Activated T-cell treated with anti-CD3 and anti-CD28 coated beads for 48 hours (primary cell): ENCODE measurements around the gene GRID2.

Experiments
- DNase-seq: peaks from one replicate; pipeline ENCODE4 v3.0.0-alpha.2; 2020; ENCODE audit warnings: low read depth

Gene GRID2

GRCh38 chr4:93502991-93503390, 1199.2 kb downstream of the GRID2 start:
- no peak for DNase-seq

GRCh38 chr4:93513851-93514250, 1210.1 kb downstream of the GRID2 start:
- DNase-seq = no peak

GRCh38 chr4:93515208-93515607, 1211.4 kb downstream of the GRID2 start:
- no peak for DNase-seq

DNA sequence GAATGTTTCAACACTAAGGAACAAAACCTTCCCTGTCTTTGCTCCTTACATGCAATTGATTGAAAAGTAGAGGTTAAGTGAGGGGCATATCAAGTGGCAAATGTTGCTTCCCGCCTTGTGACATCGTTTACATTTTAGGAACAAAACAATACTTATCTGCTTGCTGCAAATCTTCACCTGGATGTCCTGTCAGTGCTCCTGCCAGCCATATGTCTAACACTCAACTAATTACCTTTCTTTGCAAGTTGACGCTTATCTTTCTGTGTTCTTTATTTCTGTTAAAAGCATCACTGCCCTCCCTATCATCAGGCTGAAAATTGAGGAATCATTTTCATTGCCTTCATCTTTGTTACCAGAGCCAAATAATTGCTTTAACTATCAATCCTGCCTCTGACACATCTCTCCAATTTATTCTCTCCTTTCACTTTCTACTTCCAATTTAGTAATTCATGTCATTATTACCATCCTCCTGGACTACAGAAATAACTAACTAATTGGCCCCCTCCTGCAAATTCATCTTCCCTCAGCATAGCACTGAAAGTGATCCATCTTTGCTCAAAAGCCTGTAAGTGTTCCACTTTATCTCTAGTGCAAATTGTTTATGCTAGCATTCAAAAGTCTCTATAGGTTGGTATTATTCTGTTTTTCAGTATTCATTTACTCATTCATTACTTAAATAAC, 1226.1 kb downstream of the GRID2 start:
- DNase-seq = no peak

GRCh38 chr4:93532234-93532633, 1228.5 kb downstream of the GRID2 start:
- no peak for DNase-seq

DNA sequence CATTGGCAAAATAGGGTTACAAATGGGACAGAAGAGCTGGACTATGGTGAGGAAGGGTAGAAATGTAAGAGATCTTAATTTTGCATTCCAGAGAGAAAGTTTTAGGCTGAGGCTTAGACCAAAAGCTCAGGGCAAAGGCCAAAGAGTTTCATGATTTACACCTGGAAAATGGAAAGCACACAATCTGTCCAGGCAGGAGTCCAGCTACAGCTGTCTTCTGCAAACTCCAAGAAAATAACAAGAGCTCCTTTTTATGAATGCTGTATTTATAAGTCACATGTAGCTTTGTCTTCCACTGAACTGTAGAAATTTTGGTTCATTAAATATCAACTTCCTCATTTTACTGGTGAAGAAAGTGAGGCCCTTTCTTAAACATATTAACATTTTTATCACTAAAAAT, 1236.8 kb downstream of the GRID2 start:
- no peak for DNase-seq

DNA sequence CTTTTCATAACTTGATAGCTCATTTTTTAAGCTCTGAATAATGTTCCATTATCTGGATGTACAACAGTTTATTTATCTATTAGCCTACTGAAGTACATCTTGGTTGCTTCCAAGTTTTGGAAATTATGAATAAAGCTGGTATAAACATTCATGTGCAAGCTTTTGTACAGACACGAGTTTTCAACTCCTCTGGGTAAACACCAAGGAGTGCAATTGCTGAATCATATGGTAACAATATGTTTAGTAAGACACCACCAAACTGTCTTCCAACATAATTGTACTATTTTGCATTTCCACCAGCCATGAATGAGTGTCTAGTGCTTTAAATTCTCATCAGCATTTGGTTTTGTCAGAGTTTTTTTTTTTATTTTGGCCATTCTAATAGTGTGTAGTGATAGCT, 1258.1 kb downstream of the GRID2 start:
- no peak for DNase-seq

DNA sequence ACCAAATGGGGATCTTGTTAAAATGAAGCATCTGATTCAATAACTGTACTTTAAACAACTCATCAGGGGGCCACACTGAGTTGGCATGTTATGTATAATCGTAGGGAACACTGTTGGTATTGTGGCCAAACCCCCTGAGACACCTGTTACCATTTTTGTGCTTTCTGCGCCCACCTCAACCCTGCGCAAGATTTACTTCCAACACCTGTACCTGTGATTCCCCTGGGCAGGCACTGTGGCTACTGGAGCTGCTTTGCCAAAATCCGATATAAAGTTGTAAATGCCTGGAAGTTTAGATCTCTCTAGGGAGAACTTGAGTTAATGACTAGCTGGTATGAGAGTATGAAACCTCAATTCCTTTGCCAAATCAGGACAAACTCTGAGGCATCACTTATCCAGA, 1265.0 kb downstream of the GRID2 start:
- DNase-seq = no peak

DNA sequence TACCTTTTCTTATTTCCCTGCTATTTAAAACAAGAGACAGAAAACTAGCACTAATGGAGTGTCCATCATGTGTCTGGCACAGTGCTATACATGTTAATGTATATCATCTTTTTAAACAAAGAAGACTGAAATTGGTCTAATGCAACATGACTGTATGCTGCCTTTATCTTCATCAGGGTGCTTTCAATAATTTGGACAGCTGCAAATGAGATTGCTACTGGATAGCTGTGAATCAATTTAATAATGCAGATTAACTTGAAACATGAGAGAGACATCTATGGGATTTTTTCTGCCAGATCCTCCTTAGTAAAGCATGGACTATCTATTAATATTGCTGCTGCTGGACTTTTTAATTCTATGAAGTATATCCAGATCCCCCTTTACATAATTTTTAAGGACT, 1269.5 kb downstream of the GRID2 start:
- DNase-seq = no peak

DNA sequence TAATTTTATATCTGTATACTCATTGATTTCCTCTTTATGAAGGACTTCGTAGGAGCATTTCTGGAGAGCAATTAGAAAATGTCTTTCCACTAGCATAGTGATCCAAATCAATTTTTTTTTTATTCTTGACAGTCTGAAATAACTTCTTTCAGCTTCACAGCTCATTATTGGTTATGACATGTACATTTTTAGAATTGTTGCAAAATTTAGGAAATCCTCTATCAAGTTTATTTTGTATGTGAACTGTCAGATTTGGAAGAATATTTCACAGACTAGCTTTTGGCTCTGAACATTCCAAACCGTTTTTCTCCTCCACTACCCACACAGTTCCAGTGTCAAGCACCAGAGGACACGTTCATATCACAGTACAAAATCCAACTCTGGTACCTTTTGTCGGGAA, 1275.2 kb downstream of the GRID2 start:
- no peak for DNase-seq

DNA sequence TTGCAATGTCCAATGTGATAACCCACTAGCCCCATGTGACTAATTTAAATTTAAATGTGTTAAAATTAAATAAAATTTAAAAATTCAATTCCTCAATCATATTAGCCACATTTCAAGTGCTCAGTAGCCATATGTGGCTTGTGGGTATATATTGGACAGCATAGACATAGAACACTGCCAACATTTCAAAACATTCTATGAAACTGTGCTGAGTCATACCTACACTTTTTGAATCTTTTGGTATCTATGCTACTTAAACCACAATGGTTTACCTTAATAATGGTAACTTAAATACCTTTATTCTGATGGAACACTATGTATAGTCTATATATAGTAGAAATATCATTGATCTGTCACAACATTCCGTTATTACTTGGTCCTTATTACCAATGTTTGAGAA, 1301.4 kb downstream of the GRID2 start:
- no peak for DNase-seq

- no peak for DNase-seq
Observed at GRCh38 chr4:93617606-93618005, 1313.8 kb downstream of the GRID2 start.

GRCh38 chr4:93633721-93634120, 1330.0 kb downstream of the GRID2 start:
- DNase-seq = no peak

DNA sequence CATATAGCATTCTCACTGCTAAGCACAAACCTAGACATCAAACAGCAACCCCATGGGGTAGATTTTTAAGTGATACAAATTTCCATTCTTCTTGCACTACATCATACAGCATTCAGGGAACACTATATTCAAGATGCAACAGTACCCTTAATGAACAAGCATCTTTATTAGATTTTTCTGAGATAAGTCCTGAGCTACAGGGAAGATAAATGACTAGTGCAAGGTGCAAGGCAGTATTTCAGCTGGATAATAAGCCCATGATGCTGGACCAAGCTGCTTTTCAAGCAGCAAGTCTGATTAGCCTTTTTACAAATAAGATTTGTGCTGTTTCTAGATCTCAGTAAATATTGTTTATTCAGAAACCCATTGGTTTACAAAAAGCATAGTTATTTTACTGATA, 1332.2 kb downstream of the GRID2 start:
- no peak for DNase-seq

- no peak for DNase-seq
Observed at GRCh38 chr4:93645120-93645519, 1341.4 kb downstream of the GRID2 start.

DNA sequence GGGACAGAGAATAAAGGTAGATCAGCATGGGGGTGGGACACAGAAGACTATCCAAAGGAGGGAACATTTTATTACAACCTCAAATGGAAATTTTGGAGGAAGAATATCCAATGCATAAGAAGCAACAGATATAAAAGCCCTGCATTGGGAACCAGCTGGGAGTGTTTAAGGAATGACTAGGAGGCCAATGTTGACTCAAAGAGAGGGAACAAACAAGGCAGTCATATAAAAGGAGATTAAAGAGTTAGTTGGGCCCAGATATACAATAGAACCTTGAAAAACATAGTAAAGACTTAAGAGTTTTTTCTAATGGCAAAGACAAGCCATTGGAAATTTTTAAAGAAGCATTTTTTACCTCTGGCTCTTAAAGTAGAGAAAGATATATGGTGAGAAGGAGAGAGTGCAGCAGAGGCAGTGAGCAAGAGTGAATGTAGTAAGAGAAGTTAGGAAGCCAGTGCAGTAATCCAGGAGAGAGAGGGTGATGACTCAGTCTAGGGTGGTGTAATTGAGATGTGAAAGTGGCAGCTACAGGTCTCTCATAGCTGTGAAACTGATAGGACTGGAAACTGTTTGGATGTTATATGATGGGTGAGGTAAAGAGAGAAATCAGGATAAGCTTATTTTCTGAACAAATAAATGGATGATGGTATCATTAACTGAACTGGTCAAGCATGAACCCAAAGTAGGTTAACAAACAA, 1342.6 kb downstream of the GRID2 start:
- DNase-seq = no peak

- DNase-seq = no peak
Observed at GRCh38 chr4:93648258-93648657, 1344.5 kb downstream of the GRID2 start.

DNA sequence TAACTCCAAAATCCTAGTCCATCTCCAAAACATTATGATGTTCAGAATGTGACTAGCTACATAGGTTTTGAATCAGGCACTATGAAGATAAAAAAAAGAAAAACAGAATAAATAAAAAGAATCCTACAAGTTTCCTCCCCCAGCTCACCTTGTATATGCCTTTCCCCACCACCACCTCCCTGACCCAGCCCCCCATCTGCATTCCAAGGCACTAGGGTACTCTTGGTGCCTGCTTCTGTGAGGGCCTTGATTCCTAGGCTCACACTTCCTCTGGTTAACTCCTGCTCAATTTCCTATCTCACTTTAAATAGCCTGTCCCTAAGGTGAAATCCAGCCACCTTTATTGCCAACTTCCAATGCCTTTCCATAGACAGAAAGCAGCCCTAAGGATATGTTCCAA, 1346.1 kb downstream of the GRID2 start:
- DNase-seq = no peak

- DNase-seq = no peak
Observed at GRCh38 chr4:93654211-93654610, 1350.4 kb downstream of the GRID2 start.

DNA sequence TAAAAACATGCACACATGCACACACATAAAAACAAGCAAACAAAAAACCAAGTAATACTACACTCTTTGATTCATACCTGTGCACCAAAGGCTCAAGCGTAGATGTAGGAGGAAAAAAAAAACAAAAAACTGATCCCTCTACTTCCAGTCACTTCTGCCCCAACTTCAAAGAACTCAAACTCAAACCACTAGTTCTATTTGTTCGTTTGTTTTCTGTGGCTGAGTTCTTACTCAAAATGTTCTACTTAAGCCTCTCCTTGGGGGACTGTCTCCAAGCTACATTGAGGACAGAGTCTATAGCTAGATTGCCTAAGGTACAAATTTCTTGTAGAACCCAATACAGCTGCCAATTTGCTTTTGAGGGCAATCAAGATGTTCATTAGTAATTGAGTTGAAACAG, 1353.8 kb downstream of the GRID2 start:
- DNase-seq = no peak

DNA sequence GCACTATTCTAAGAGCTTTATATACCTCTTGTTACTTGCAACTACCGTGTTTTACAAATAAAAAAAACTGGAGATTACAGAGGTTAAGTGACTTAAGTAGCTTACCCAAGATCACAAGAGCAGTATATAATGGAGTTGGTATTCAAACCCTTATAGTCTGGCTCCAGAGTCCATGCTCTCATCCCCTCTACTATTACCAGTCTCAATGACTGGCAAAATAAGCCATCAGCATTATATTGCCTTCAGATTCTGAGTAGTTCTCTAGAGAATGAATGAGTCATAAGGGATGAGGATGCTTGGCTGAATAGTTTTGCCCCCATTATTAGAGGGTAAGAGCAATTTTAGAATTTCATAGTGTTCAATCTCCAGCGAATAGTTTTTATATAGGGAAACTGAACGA, 1354.7 kb downstream of the GRID2 start:
- no peak for DNase-seq

- no peak for DNase-seq
Observed at GRCh38 chr4:93659629-93660028, 1355.9 kb downstream of the GRID2 start.

DNA sequence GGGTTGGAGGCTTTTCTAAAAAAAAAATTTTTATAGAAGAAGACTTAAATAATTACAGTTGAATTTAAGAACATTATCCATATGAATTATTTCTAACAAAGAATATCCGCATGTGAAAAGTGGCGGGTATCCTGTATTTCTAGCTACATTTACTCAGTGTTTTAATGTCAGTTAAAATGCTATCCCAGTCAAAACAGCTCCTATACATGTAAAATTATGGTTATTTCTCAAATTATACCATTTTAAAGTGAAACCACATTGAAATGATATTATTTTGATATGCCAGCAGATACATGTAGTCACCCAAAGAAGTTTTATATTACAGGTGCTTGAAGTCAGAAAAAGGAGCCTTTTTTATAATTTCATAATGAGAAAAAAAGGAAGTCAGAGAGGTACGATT, 1356.3 kb downstream of the GRID2 start:
- no peak for DNase-seq

DNA sequence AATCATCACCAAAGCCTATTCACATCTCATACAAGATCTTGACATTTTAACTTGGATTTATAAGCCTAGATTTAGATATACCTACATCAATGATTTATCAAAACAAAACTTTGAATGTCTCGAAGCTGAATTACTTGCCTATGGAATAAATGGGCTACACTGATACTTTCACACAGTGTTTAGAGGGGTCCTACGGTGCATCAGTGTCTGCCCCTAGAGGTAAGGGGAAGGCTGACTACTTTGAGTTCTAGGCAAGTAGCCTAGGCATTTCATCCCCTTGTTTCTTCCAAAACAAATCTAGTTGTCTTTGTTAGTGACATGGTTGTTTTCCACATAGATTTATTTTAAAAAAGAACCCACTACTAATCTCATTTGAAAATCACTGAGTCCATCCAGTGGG, 1366.7 kb downstream of the GRID2 start:
- DNase-seq = no peak
